A549 (cell line): ENCODE data around the gene S100A13. TPM values are rescaled to one million over a fixed set of nuclear protein-coding genes. Genes with fewer than 3 reads are reported as not detected.
A peak's percentile ranks its signal among the peaks of the same experiment; 100 is the strongest.

Experiments used
- ATAC-seq, 2 experiments: fragments of 200-7000 bp in 1 of 2; fragments of >200 bp in 1 of 2; cut with Nextera tagmentation in 1 of 2; cut with Tn5 transposase in 1 of 2; 3 replicates each; pipeline versions ENCODE4 v1.8.0 to v1.9.1; 2018 to 2020; ENCODE audit warnings: mild to moderate bottlenecking in 1 of 2, moderate library complexity in 1 of 2
- CTCF ChIA-PET: fragments of 300-600 bp; sonication (Branson Sonifier 250); formaldehyde crosslinking; extraction: SDS; loops from one replicate; lab custom pipeline; 2021; ENCODE audit warnings: antibody characterized with exemption, inconsistent platforms; lab: Yijun Ruan, JAX
- POLR2A ChIA-PET: fragments of 350-600 bp; formaldehyde crosslinking; extraction: SDS; loops from one replicate; lab custom pipeline; 2021; ENCODE audit warnings: antibody characterized with exemption, inconsistent platforms; lab: Yijun Ruan, JAX
- DNase-seq, 2 experiments: peaks; one replicate each; pipeline versions ENCODE4 v3.0.0 to v3.0.0-alpha.2; 2011 to 2016; ENCODE audit warnings: low read depth in 1 of 2, low spot score in 1 of 2
- FAIRE-seq: peaks from 2 replicates; lab custom pipeline; 2011; peaks lifted over from hg19 to GRCh38; lab: Jason Lieb, UNC
- H3K27ac ChIP-seq, 2 experiments: fragments of >200 bp; sonication (Bioruptor Twin); formaldehyde crosslinking; 3 replicates each; pipeline ENCODE4 v1.5.1; 2016 to 2017
- H3K4me1 ChIP-seq: fragments of >200 bp; sonication (Bioruptor Twin); formaldehyde crosslinking; 3 replicates; pipeline ENCODE4 v1.6.1; 2016
- H3K4me2 ChIP-seq: fragments of >200 bp; sonication (Bioruptor Twin); formaldehyde crosslinking; 3 replicates; pipeline ENCODE4 v1.6.1; 2016
- H3K4me3 ChIP-seq: fragments of >200 bp; sonication (Bioruptor Twin); formaldehyde crosslinking; 3 replicates; pipeline ENCODE4 v1.5.1; 2016
- H3K9me3 ChIP-seq: fragments of >200 bp; sonication (Bioruptor Twin); formaldehyde crosslinking; 3 replicates; pipeline ENCODE4 v1.6.1; 2016
- BHLHE40 ChIP-seq: IDR thresholded peaks from 2 replicates; pipeline ENCODE4 v1.6.1; 2012; ENCODE audit warnings: low read depth, low read length, inconsistent platforms
- CBX2 ChIP-seq: fragments of 200-600 bp; sonication (generic); IDR thresholded peaks from 2 replicates; pipeline ENCODE4 v1.6.1; 2016; ENCODE audit warnings: low read depth, mild to moderate bottlenecking, borderline replicate concordance
- E2F6 ChIP-seq: IDR thresholded peaks from 2 replicates; pipeline ENCODE4 v1.6.1; 2012; ENCODE audit warnings: low read depth, borderline replicate concordance
- EHMT2 ChIP-seq: fragments of 200-600 bp; sonication (generic); IDR thresholded peaks from 2 replicates; pipeline ENCODE4 v1.6.1; 2016; ENCODE audit warnings: antibody characterized with exemption, low read depth, mild to moderate bottlenecking, moderate library complexity
- FOSL2 ChIP-seq, 2 experiments: fragments of 450-650 bp in 1 of 2; fragments of >200 bp in 1 of 2; sonication (Bioruptor Twin) in 1 of 2; formaldehyde crosslinking; IDR thresholded peaks; 2 replicates each; pipeline versions ENCODE4 v1.5.0 to v1.6.1; 2016 to 2020; ENCODE audit warnings: mild to moderate bottlenecking in 1 of 2, moderate library complexity in 1 of 2
- GATA3 ChIP-seq: IDR thresholded peaks from 2 replicates; pipeline ENCODE4 v1.6.1; 2012; ENCODE audit warnings: borderline replicate concordance
- HEYL ChIP-seq: fragments of 250-450 bp; sonication (Bioruptor Pico); IDR thresholded peaks from 2 replicates; pipeline ENCODE4 v1.8.0; 2021; ENCODE audit warnings: mild to moderate bottlenecking, moderate library complexity
- HOXB13 ChIP-seq: fragments of 250-450 bp; sonication (Bioruptor Pico); IDR thresholded peaks from 2 replicates; pipeline ENCODE4 v1.5.0; 2020; ENCODE audit warnings: low read depth, mild to moderate bottlenecking, moderate library complexity
- JUN ChIP-seq, 2 experiments: fragments of >200 bp; sonication (Bioruptor Twin); formaldehyde crosslinking; IDR thresholded peaks; 2 replicates in 1 of 2; 3 replicates in 1 of 2; pipeline ENCODE4 v1.6.1; 2016 to 2017
- MAFK ChIP-seq: fragments of 450-650 bp; IDR thresholded peaks from 2 replicates; pipeline ENCODE4 v1.6.1; 2014; ENCODE audit not compliant: partially characterized antibody
- MAX ChIP-seq: IDR thresholded peaks from 2 replicates; pipeline ENCODE4 v1.6.1; 2012
- NFE2L2 ChIP-seq: fragments of 150-350 bp; conservative IDR thresholded peaks from 2 replicates; pipeline ENCODE4 v1.6.1; 2014; ENCODE audit warnings: low read length
- NR3C1 ChIP-seq: fragments of >200 bp; sonication (Bioruptor Twin); formaldehyde crosslinking; IDR thresholded peaks from 3 replicates; pipeline ENCODE4 v1.6.1; 2017
- POLR2A ChIP-seq: IDR thresholded peaks from 2 replicates; pipeline ENCODE4 v1.6.1; 2012; ENCODE audit warnings: mild to moderate bottlenecking, low read length
- RAD21 ChIP-seq, 2 experiments: fragments of >200 bp in 1 of 2; sonication (Bioruptor Twin) in 1 of 2; formaldehyde crosslinking in 1 of 2; IDR thresholded peaks in 1 of 2; conservative IDR thresholded peaks in 1 of 2; 2 replicates in 1 of 2; 3 replicates in 1 of 2; pipeline ENCODE4 v1.6.1; 2012 to 2018; ENCODE audit warnings: inconsistent platforms in 1 of 2
- RCOR1 ChIP-seq: fragments of 150-350 bp; IDR thresholded peaks from 2 replicates; pipeline ENCODE4 v1.6.1; 2014; ENCODE audit warnings: antibody characterized with exemption, low read length, low read depth
- RNF2 ChIP-seq: fragments of 200-600 bp; sonication (generic); IDR thresholded peaks from 2 replicates; pipeline ENCODE4 v1.6.1; 2016; ENCODE audit warnings: low read depth, mild to moderate bottlenecking, antibody characterized with exemption, moderate library complexity, borderline replicate concordance
- SMC3 ChIP-seq: fragments of >200 bp; sonication (Bioruptor Twin); formaldehyde crosslinking; IDR thresholded peaks from 3 replicates; pipeline ENCODE4 v1.6.1; 2018; ENCODE audit warnings: inconsistent platforms
- TFCP2L1 ChIP-seq: fragments of 250-450 bp; sonication (Bioruptor Pico); IDR thresholded peaks from 2 replicates; pipeline ENCODE4 v1.5.0; 2021; ENCODE audit warnings: mild to moderate bottlenecking
- TP53 ChIP-seq: fragments of 250-450 bp; sonication (Bioruptor Pico); IDR thresholded peaks from 2 replicates; pipeline ENCODE4 v1.5.0; 2021; ENCODE audit warnings: mild to moderate bottlenecking, moderate library complexity
- WGBS: methylation state at CpG from one replicate; pipeline ENCODE4 v1.1.6; 2017; ENCODE audit errors: missing lambda C conversion rate; 5-methylcytosine and 5-hydroxymethylcytosine counted together
- polyA plus RNA-seq, 4 experiments: library from polyadenylated mRNA; depleted of rRNA in 3 of 4; stranded (reverse); fragments of >200 nt; fragmentation: RNase III in 1 of 4; extraction: RNeasy Plus Mini Kit Qiagen cat#74134 plus additional on column Dnase treatment in 1 of 4; gene quantifications; 2 replicates in 3 of 4; 3 replicates in 1 of 4; pipeline ENCODE4 v1.2.3, GENCODE V29; 2011 to 2017
- TF ChIP-seq, protein P1 (sequence below): fragments of 250-450 bp; sonication (Bioruptor Pico); IDR thresholded peaks from 2 replicates; pipeline ENCODE4 v1.5.0; 2021; ENCODE audit warnings: mild to moderate bottlenecking, moderate library complexity, borderline replicate concordance

Gene S100A13
- polyA plus RNA-seq, 2 of the 4 experiments (the other 2 are of a cell fraction) = 113 to 129 TPM

- TF ChIP-seq BHLHE40 = no peak
- TF ChIP-seq NR3C1 = no peak
Observed at GRCh38 chr1:153633754-153634665, 6.7 kb upstream of the S100A13 start, which contains the start of gene CHTOP (continued).

DNA sequence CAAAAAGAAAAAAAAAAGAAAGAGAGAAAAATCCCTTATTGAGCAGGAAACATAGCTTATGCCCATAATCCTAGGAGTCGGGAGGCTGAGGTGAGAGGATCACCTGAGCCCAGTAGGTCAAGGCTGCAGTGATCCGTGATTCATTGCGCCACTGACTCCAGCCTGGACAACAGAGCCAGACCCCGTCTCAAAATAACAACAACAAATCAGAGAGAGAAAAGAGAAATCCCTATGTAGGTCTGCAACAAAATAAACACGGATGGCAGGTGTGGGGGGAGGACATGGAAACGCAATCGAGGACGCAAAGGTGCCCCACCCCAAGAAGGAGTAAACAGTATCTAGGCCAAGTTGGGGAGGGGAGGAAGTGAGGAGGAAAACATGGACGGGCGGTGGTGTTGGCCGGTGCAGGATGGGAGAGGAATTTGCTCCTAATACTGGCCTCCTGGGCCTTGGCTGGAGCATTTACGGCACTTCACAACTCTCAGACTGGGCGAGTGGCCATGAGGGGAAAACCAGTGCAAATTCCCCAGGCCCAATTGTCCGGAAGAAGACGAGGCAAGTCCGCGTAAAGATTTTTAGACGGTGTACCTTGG, 6.0 kb upstream of the S100A13 start:
- FAIRE-seq = no peak
- POLR2A ChIA-PET = interaction anchor here (0.7 to 2.6 kb wide), 28 partner anchors 9 to 357 kb away, joined by 3 to 49 read pairs (median 6); partner anchors contain the start of genes CREB3L4, DENND4B, ILF2 and INTS3
- CTCF ChIA-PET = interaction anchor here (1.0 to 3.4 kb wide), 9 partner anchors 9 to 280 kb away, joined by 3 to 32 read pairs (median 6); partner anchors contain the start of gene S100A16
- H3K4me1 ChIP-seq = peaks cover 26% of the 10 kb centered on the region
- WGBS = 18% methylated on average over 18 of the region's 18 CpGs
- peak overlapping the region; percentile 86 for H3K4me2 ChIP-seq
- peak overlapping the region; percentile 90 for H3K4me3 ChIP-seq
- TF ChIP-seq TP53 (0 out of 2 replicates have a peak, but pooled peaks have one; percentile 58), HOXB13 (CRISPR knock-in tag) (no peak), POLR2A (0 out of 2 replicates have a peak, but pooled peaks have one; percentile 2)
- no peaks in the 10 kb centered on the region for H3K9me3 ChIP-seq
- peak overlapping the region; percentile 99 to 100 for H3K27ac ChIP-seq
- peak; percentile 51 to 55 for ATAC-seq
- DNase-seq = peak; percentile 57 to 62

DNA sequence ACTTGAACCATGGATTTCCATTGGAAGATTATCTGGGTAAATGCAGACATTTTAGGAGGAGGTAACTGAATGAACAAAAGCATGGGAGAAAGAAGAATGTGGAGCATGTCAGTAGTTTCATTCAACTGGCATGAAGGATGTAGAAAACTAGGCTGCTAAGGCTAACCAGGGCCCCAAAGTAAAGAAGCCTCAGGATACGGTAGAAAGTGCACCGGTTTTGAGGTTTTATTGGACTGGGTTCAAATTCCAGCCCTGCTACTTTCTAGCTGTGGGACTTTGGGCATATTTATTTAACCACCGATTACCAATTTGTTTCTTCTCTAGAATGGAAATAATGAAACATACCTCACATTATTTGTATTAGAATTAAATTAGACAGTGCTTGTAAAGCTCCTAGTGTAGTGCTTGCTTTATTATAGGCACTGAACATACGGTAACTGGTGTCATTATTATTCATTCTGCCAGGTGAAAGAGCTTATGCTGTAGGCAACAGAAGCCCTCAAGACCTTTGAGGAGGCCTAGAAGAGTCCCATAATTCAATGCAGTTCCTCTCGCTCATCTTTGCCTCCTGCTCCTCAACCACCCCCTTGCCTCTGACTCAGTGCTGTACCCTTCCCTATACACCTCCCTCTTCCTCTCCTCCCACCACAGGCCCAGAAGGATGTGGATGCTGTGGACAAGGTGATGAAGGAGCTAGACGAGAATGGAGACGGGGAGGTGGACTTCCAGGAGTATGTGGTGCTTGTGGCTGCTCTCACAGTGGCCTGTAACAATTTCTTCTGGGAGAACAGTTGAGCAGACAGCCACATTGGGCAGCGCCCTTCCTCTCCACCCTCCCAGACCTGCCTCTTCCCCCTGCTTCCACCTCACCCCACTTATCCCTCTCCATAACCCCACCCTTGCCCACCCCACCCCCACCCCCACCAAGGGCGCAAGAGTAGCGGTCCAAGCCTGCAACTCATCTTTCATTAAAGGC, 4.0 kb upstream of the S100A13 start:
- Histone ChIP-seq H3K4me3 (no peak overlapping the region), H3K4me1 (peaks cover 33% of the 10 kb centered on the region), H3K4me2 (no peak overlapping the region)
- no peak for ATAC-seq
- WGBS = 74% methylated on average over 8 of the region's 10 CpGs
- CTCF ChIA-PET = interaction anchor here (0.6 to 18.3 kb wide), 8 partner anchors 16 to 283 kb away, joined by 3 to 253 read pairs (median 6); partner anchors contain the start of genes S100A14, S100A16 and S100A6
- TF ChIP-seq POLR2A (no peak), NR3C1 (no peak), HEYL (no peak), MAX (no peak), HOXB13 (CRISPR knock-in tag) (no peak), CBX2 (no peak), GATA3 (no peak), MAFK (no peak), SMC3 (no peak), RCOR1 (no peak)
- TF ChIP-seq, all 56 proteins: peak for 0
- FAIRE-seq (no peak), DNase-seq (no peak)
- Histone ChIP-seq H3K27ac (no peak overlapping the region), H3K9me3 (no peaks in the 10 kb centered on the region)
- POLR2A ChIA-PET = interaction anchor here (0.6 to 0.7 kb wide), 2 partner anchors 43 to 96 kb away, joined by 4 to 6 read pairs; partner anchors contain the start of gene INTS3

GRCh38 chr1:153630384-153630783, 3.1 kb upstream of the S100A13 start:
- no peak overlapping the region for H3K4me2 ChIP-seq
- ChIA-PET CTCF (interaction anchor here (1.0 to 18.3 kb wide), 6 partner anchors 15 to 120 kb away, joined by 3 to 253 read pairs (median 40); partner anchors contain the start of genes S100A14, S100A16 and S100A6), POLR2A (interaction anchor here (0.6 kb wide), 1 partner anchor 97 kb away, joined by 6 read pairs; the partner anchor contains the start of gene INTS3)
- no peaks in the 10 kb centered on the region for H3K9me3 ChIP-seq
- ATAC-seq (no peak), DNase-seq (no peak), FAIRE-seq (no peak)
- peaks cover 28% of the 10 kb centered on the region for H3K4me1 ChIP-seq
- H3K27ac ChIP-seq = peak overlapping the region in 1 of 2 experiments; percentile 13; a peak in 1 of 6 replicates
- 96% methylated on average over 7 of the region's 7 CpGs for WGBS
- H3K4me3 ChIP-seq = no peak overlapping the region
- TF ChIP-seq HOXB13 (CRISPR knock-in tag) (no peak), NFE2L2 (no peak), JUN (IDR thresholded peaks at IDR 0.05) (no peak), E2F6 (no peak), SMC3 (no peak), MAFK (no peak), RNF2 (no peak), GATA3 (no peak), CBX2 (no peak), EHMT2 (no peak), MAX (no peak), FOSL2 (IDR thresholded peaks at IDR 0.05) (no peak), FOSL2 (CRISPR knock-in tag; IDR thresholded peaks at IDR 0.05) (no peak), TFCP2L1 (CRISPR knock-in tag) (no peak), RAD21 (conservative IDR thresholded peaks at IDR 0.05 in 1 of 2, IDR thresholded peaks at IDR 0.05 in 1 of 2) (no peak)
- TF ChIP-seq, protein P1, sequence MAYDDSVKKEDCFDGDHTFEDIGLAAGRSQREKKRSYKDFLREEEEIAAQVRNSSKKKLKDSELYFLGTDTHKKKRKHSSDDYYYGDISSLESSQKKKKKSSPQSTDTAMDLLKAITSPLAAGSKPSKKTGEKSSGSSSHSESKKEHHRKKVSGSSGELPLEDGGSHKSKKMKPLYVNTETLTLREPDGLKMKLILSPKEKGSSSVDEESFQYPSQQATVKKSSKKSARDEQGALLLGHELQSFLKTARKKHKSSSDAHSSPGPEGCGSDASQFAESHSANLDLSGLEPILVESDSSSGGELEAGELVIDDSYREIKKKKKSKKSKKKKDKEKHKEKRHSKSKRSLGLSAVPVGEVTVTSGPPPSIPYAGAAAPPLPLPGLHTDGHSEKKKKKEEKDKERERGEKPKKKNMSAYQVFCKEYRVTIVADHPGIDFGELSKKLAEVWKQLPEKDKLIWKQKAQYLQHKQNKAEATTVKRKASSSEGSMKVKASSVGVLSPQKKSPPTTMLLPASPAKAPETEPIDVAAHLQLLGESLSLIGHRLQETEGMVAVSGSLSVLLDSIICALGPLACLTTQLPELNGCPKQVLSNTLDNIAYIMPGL = no peak
